HG03520 (cell line): ENCODE results near the gene CD96.

Source experiments
- ATAC-seq: cut with Tn5 transposase; IDR thresholded peaks from one replicate; pipeline ENCODE4 v1.9.1; 2021; ENCODE audit warnings: mild to moderate bottlenecking, moderate library complexity; ENCODE audit not compliant: unreplicated experiment

CD96 gene

DNA sequence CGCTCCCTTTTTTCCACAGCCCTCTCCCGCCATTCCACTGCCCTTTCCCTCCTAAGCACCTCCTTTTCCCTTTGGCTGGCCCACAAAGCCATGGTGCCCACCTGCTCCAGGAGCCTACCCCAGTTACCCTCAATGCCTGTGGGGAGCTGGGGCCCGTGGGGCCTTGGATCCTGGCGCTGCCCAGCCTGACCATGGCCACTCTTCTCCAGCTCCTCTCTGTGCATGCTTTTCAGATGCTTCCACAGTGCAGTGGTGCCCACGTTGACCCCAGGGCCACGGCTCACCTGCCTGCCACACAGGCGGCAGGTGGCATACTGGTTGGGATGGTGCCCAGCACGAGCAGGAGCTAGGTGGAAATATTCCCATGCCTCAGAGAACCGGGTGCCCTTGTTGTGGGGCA lies 51.7 kb downstream of the CD96 start:
- ATAC-seq = no peak

- ATAC-seq = peak; percentile 54
Observed at GRCh38 chr3:111594205-111594604, 52.2 kb downstream of the CD96 start.

DNA sequence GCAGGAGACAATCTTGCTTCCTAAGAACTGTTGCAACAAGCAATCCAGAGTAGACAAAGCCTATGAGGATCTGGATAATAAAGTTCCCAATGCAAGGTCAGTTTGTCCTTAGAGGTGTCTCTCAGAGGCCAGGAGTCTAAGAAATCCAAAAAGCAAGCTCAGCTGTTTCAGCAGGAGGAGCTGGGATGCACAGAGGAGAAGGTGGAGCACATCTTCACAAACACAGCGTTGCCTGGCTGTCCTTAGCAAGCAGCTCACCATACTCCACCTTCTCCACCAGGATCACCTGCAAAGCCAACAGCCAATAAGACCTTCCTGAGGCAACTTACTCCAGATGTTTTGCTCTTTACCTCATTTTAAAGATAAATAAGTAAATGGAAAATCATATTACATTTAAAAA lies 52.8 kb downstream of the CD96 start:
- no peak for ATAC-seq

DNA sequence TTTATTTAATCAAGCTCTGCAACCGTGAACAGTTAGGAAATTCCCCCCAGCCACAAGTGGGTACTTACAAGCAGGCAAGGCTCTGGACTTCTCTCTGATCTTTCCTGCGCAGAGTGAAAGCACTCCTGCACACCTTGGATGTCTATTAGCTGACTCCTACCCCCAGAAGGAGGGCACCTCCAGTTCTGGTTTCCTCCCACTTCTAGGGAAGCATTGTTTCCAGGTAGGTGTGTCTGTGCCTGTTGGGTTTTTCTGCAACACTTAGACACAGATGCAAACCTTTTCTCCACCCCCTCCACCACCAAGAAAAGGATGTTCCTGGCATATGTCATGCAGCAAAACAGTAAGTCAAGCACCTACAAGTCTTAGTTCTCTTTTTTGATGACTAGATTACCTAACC lies 53.2 kb downstream of the CD96 start, which contains the start of gene ZBED2:
ZBED2 (minus strand) TSS at position 115 of the 400 bp plus-strand sequence. CDS start 1,145 bp downstream, outside the sequence.
- peak; percentile 40 for ATAC-seq

DNA sequence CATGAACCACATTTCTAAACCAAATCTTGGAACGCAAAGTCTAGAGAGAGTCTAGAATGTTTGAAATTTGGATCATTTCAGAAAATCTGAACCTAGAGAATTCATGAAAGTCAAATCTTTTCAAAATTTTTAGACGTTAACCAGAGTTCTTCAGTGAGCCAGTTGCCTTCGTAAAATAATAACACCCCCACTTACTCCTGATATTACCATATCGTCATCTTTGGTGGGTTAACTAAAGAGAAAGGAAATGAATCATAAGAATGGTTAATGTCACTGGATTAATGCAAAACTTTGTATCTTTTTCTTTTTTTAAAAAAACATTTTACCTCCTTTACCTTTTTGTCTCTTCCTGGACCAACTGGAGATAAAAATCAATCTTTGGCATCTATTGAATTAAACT lies 54.3 kb downstream of the CD96 start:
- no peak for ATAC-seq

- no peak for ATAC-seq
Observed at GRCh38 chr3:111598139-111598538, 56.1 kb downstream of the CD96 start.

DNA sequence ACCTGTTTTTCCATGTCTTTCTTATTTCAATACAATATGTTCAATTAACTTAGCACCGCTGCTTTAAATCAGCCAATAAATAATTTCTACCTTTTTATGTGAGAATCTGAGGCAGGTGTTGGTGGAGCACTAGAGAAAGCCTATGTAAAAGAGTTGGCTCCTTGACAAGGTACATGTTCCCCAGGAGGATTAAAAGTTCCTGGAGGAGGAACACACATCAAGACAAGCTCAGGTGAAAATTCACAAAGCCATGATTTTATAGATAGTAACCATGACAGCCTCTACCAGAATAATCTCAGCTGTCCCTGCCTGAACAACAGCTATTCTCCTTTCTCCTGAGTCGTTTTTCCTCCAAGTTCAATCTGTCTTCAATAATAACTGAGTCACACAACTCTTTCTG lies 56.6 kb downstream of the CD96 start:
- no peak for ATAC-seq

GRCh38 chr3:111601810-111602209 lies 59.8 kb downstream of the CD96 start:
- no peak for ATAC-seq

DNA sequence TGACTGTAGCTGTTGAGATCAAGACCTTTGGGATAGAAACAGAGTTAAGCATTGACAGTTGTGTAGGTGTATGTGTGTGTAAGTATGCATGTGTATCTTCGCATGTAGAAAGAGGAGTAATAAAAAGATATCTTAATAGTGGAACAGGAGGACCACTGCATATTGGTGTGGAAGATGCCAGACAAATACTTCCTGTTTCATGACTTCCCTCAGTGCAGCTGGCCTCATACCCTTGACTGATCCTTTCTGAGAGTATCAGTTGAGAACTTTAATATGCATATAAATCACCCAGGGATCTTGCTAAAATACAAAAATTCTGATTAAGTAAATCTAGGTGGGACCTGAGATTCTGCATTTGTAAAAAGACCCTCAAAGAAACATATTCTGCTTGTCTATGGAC lies 61.7 kb downstream of the CD96 start:
- ATAC-seq = peak; percentile 35

DNA sequence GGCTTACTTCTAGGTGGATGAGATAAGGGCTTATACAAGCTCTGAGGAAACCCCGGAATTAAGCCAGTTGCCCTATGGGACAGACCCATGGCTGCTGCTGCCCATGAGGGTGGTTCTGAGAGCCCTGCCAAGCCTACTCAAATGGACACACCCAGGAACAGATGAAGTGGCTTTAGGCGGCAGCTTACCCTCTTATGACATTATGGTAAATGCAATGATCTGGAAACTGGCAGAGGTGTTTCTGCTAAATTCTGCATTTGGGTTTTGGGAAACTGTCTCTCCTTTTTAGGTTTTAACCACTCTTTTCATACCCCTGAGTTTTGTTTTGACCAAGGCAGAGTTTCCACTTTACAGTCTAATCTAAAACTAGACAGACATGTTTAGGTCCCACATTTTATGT lies 62.1 kb downstream of the CD96 start:
- ATAC-seq = peak; percentile 16

DNA sequence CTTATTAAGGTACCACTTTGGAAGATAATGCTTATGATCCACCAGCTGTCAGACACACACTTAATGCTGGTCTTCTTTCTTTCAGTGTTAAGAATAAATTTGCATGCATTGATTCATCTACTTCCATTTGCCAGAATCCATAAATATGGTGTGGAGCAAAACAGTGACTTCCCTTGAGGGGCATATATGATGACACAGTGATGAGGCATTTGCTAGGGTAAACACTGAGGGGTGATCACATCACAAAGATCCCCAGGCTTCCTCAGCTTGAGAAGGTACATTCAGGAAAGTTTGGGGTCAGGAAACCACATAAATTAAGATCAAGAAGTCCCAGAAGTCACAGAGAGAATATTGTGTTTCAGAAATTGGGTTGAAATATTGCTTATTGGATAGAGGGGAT lies 63.0 kb downstream of the CD96 start:
- no peak for ATAC-seq

GRCh38 chr3:111605493-111605892 lies 63.5 kb downstream of the CD96 start:
- ATAC-seq = no peak

GRCh38 chr3:111607240-111607920 lies 65.4 kb downstream of the CD96 start:
- no peak for ATAC-seq

DNA sequence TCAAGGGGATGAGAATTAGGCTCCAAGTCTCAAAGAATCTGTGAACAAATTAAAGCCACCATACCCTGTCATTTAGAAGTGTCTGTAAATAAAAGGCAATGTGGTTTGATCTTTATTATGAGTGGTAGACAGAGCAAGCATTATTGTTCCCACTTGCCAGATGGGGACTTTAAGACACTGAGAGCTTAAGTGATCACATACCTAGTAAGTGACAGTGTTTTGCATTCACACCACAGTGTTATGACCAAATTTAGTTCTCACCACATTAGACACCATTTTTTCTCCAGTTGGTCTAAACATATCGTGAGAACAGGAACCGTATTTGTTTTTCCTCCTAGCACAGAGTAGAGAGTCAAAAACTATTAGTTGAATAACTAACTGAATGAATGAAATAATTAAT lies 66.4 kb downstream of the CD96 start:
- no peak for ATAC-seq

GRCh38 chr3:111609700-111610099 lies 67.7 kb downstream of the CD96 start:
- no peak for ATAC-seq

GRCh38 chr3:111610189-111610588 lies 68.2 kb downstream of the CD96 start:
- ATAC-seq = peak; percentile 86

DNA sequence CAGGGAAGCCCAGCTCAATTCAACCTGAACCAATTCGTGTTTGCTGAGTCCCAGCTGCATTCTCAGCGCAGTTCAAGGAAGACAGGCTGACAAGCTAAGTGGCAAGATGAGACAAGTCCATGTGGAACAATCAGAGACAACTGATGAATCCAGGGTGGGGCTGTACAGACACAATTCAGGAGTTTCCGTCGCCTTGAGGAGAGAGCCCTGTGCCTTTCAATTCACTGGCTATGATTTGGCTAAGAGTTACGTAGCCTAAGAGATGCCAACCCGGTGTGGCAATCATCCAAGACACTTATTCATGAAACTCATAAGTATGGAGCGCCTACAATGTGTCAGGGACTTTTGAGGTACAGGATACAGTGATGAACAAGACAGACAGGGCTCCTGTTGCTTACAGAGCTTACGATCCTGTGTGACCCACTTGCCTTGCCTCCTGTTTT lies 68.6 kb downstream of the CD96 start:
- ATAC-seq = peak; percentile 22

- no peak for ATAC-seq
Observed at GRCh38 chr3:111613294-111613693, 71.3 kb downstream of the CD96 start.

DNA sequence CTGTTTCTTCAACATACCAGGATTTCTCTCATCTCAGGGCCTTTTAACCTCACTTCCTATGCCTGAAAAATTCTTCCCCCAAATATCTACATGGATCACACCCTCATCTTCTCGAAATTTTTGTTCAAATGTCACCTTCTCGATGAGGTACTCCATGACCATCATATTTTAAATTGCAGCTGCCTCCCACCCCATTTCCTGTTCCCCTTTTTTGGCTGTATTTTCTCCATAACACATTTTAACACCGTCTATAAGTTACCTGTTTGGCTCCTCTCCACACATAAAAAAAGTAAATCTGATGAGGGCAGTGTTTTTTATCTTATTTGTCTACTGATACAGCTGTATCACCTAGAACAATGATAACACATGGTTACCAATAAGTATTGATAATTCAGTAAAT lies 73.9 kb downstream of the CD96 start:
- no peak for ATAC-seq

GRCh38 chr3:111616417-111617105 lies 74.6 kb downstream of the CD96 start:
- ATAC-seq = peak; percentile 78

DNA sequence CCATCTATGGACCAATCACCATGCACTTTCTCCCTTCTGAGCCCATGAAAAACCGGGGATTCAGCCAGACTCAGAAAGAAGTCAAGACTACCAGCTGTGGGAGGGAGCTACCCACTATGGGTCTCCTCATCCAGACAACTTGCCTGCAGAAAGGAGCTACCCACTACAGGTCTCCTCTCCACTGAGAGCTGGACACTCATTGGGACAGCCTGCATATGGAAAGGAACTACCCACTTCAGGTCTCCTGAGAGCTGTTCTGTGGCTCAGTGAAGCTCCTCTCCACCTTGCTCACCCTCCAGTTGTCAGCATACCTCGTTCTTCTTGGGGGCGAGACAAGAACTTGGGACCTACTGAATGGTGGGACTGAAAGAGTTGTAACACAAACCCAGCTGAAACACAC lies 75.4 kb downstream of the CD96 start:
- no peak for ATAC-seq

DNA sequence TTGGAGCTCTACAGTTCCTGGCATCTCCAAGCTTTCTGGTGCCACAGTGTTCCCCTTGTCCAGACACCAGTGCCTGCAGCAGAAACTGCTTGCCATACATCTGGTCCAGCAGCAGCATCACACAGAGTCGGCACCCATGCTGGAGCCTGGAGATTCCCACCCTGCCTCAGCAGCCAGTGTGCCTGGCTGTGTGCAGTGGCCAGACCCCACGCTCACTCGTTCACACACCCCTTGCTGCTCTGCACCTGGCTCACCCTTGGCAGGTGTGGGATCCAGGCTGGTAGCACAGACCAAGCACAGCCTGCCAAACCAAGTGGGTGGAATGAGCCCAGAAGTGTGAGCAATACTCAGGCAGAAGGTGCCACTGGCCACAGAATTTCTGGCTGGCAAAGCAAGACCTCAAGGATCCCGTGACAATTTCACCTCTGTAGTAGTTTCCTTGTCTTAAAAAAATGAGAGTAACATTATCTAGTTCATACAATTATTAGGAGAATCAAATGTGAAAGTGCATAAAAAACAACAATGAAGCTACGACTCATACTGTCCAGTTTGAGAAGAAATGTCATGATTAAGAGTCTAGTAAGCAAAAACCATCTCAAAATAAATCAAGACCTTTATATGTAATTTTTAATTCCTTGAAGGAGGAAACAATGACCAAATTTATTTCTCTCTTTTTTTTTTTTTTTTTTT lies 76.1 kb downstream of the CD96 start:
- no peak for ATAC-seq
